Smooth muscle cell (in vitro differentiated cells): Measurements from ENCODE around the gene SLC26A11. TPM values are rescaled to one million over a fixed set of nuclear protein-coding genes. Genes with fewer than 3 reads are reported as not detected.
"Not testable (repeated sequence)": the region's sequence is repeated elsewhere in the genome, so short reads cannot be mapped to it uniquely, and the experiment has no call there.

ENCODE experiments used
- DNase-seq: peaks from one replicate; lab custom pipeline; 2025; ENCODE audit not compliant: unreplicated experiment; lab: John Stamatoyannopoulos, UW
- H2AFZ ChIP-seq: fragments of 200-600 bp; sonication (generic); 2 replicates; pipeline ENCODE4 v1.6.0; 2016; ENCODE audit warnings: antibody characterized with exemption, low read depth, mild to moderate bottlenecking
- H3F3A ChIP-seq: fragments of 200-600 bp; sonication (generic); 2 replicates; pipeline ENCODE4 v1.6.0; 2017; ENCODE audit warnings: antibody characterized with exemption, low read depth
- H3K27ac ChIP-seq: fragments of 200-600 bp; sonication (generic); 2 replicates; pipeline ENCODE4 v1.5.1; 2016; ENCODE audit warnings: low read depth, mild to moderate bottlenecking
- H3K27me3 ChIP-seq: fragments of 200-600 bp; sonication (generic); 2 replicates; pipeline ENCODE4 v1.6.1; 2016; ENCODE audit warnings: low read depth, mild to moderate bottlenecking
- H3K36me3 ChIP-seq: fragments of 200-600 bp; sonication (generic); 2 replicates; pipeline ENCODE4 v1.5.1; 2016; ENCODE audit warnings: low read depth
- H3K4me1 ChIP-seq: fragments of 200-600 bp; sonication (generic); 2 replicates; pipeline ENCODE4 v1.5.1; 2016; ENCODE audit warnings: low read depth
- H3K4me2 ChIP-seq: fragments of 200-600 bp; sonication (generic); 2 replicates; pipeline ENCODE4 v1.6.0; 2016; ENCODE audit warnings: mild to moderate bottlenecking
- H3K4me3 ChIP-seq: fragments of 200-600 bp; sonication (generic); 2 replicates; pipeline ENCODE4 v1.5.1; 2016; ENCODE audit warnings: mild to moderate bottlenecking
- H3K79me2 ChIP-seq: fragments of 200-600 bp; sonication (generic); 2 replicates; pipeline ENCODE4 v1.6.0; 2016; ENCODE audit warnings: low read depth, mild to moderate bottlenecking
- H3K9ac ChIP-seq: fragments of 200-600 bp; sonication (generic); 2 replicates; pipeline ENCODE4 v1.6.0; 2016; ENCODE audit warnings: low read depth
- H3K9me3 ChIP-seq: fragments of 200-600 bp; sonication (generic); replicated peaks from 2 replicates; pipeline ENCODE4 v1.5.1; 2016; ENCODE audit warnings: low read depth
- H4K20me1 ChIP-seq: fragments of 200-600 bp; sonication (generic); 2 replicates; pipeline ENCODE4 v1.6.0; 2016; ENCODE audit warnings: low read depth
- CTCF ChIP-seq: fragments of 200-600 bp; sonication (generic); IDR thresholded peaks from 2 replicates; pipeline ENCODE4 v1.5.1; 2017; ENCODE audit warnings: borderline replicate concordance, mild to moderate bottlenecking, antibody characterized with exemption; ENCODE audit not compliant: insufficient read depth, poor library complexity, severe bottlenecking
- WGBS: methylation state at CpG from one replicate; pipeline ENCODE4 v1.1.7; 2016; ENCODE audit warnings: low lambda C conversion rate; 5-methylcytosine and 5-hydroxymethylcytosine counted together
- polyA plus RNA-seq: library from polyadenylated mRNA; unstranded; fragments of >200 nt; fragmentation: Nextera tagmentation; extraction: Ambion mirVana; gene quantifications from 2 replicates; pipeline ENCODE4 v1.2.1, GENCODE V29; 2016
- total RNA-seq: library from RNA; depleted of rRNA; stranded (reverse); fragments of >200 nt; gene quantifications from 2 replicates; pipeline ENCODE4 v1.2.3, GENCODE V29; 2014

SLC26A11 gene
- total and polyA plus RNA-seq, 2 experiments from 2014 or later, result 8.2 to 12.2 TPM

GRCh38 chr17:80256034-80256350, 35.8 kb downstream of the SLC26A11 start:
- H3K79me2 ChIP-seq, result no peaks in the 10 kb centered on the region
- H3K27ac ChIP-seq, result peak overlapping the region; percentile 77
- H4K20me1 ChIP-seq, result no peaks in the 10 kb centered on the region
- H3K4me2 ChIP-seq, result no peak overlapping the region
- H3K4me1 ChIP-seq, result peaks cover 7% of the 10 kb centered on the region
- H3K9ac ChIP-seq, result no peak overlapping the region
- H2AFZ ChIP-seq, result no peak overlapping the region
- H3K27me3 ChIP-seq, result no peaks in the 10 kb centered on the region
- no peaks in the 10 kb centered on the region for H3K9me3 ChIP-seq
- H3K4me3 ChIP-seq, result no peak overlapping the region
- peaks cover 12% of the 10 kb centered on the region for H3F3A ChIP-seq
- WGBS, result 95% methylated on average over 5 of the region's 5 CpGs
- no peaks in the 10 kb centered on the region for H3K36me3 ChIP-seq
- TF ChIP-seq CTCF, result no peak
- no peak for DNase-seq

- no peaks in the 10 kb centered on the region for H3K79me2 ChIP-seq
- H3K4me1 ChIP-seq, result peaks cover 16% of the 10 kb centered on the region
- TF ChIP-seq CTCF, result no peak
- H3K4me2 ChIP-seq, result no peak overlapping the region
- WGBS, result 77% methylated on average over 14 of the region's 14 CpGs
- no peak overlapping the region for H3K9ac ChIP-seq
- no peaks in the 10 kb centered on the region for H3K27me3 ChIP-seq
- peaks cover 8% of the 10 kb centered on the region for H4K20me1 ChIP-seq
- H3F3A ChIP-seq, result peaks cover 12% of the 10 kb centered on the region
- no peak overlapping the region for H2AFZ ChIP-seq
- no peak overlapping the region for H3K27ac ChIP-seq
- no peak for DNase-seq
- no peaks in the 10 kb centered on the region for H3K36me3 ChIP-seq
- no peaks in the 10 kb centered on the region for H3K9me3 ChIP-seq
- no peak overlapping the region for H3K4me3 ChIP-seq
These were observed 37.5 kb downstream of the SLC26A11 start for GRCh38 chr17:80257716-80258213.

- WGBS, result 87% methylated on average over 2 of the region's 2 CpGs
- H2AFZ ChIP-seq, H3K79me2 ChIP-seq, H3K36me3 ChIP-seq, H3K9me3 ChIP-seq, H3K27ac ChIP-seq, H3K9ac ChIP-seq, H3K4me2 ChIP-seq, DNase-seq, H3K27me3 ChIP-seq, H3K4me3 ChIP-seq: not testable (repeated sequence)
- Histone ChIP-seq H4K20me1 (peaks cover 14% of the 10 kb centered on the region), H3K4me1 (peaks cover 16% of the 10 kb centered on the region), H3F3A (peaks cover 12% of the 10 kb centered on the region)
These were observed 38.1 kb downstream of the SLC26A11 start for GRCh38 chr17:80258296-80258695.

- Histone ChIP-seq H3K4me1 (peaks cover 16% of the 10 kb centered on the region), H3K4me2 (peak overlapping the region; percentile 87), H3K36me3 (no peaks in the 10 kb centered on the region), H3K9me3 (no peaks in the 10 kb centered on the region), H3K27ac (peak overlapping the region; percentile 68), H2AFZ (no peak overlapping the region), H3K4me3 (peak overlapping the region; percentile 59), H3K79me2 (no peaks in the 10 kb centered on the region), H4K20me1 (peaks cover 21% of the 10 kb centered on the region), H3K9ac (peak overlapping the region; percentile 64), H3K27me3 (no peaks in the 10 kb centered on the region), H3F3A (peaks cover 12% of the 10 kb centered on the region)
- 64% methylated on average over 17 of the region's 18 CpGs for WGBS
- DNase-seq, result no peak
- no peak for TF ChIP-seq CTCF
These were observed 39.3 kb downstream of the SLC26A11 start for GRCh38 chr17:80259457-80260068.
